ENCODE results near the gene ATP6V1G2.

ATP6V1G2 gene

DNA sequence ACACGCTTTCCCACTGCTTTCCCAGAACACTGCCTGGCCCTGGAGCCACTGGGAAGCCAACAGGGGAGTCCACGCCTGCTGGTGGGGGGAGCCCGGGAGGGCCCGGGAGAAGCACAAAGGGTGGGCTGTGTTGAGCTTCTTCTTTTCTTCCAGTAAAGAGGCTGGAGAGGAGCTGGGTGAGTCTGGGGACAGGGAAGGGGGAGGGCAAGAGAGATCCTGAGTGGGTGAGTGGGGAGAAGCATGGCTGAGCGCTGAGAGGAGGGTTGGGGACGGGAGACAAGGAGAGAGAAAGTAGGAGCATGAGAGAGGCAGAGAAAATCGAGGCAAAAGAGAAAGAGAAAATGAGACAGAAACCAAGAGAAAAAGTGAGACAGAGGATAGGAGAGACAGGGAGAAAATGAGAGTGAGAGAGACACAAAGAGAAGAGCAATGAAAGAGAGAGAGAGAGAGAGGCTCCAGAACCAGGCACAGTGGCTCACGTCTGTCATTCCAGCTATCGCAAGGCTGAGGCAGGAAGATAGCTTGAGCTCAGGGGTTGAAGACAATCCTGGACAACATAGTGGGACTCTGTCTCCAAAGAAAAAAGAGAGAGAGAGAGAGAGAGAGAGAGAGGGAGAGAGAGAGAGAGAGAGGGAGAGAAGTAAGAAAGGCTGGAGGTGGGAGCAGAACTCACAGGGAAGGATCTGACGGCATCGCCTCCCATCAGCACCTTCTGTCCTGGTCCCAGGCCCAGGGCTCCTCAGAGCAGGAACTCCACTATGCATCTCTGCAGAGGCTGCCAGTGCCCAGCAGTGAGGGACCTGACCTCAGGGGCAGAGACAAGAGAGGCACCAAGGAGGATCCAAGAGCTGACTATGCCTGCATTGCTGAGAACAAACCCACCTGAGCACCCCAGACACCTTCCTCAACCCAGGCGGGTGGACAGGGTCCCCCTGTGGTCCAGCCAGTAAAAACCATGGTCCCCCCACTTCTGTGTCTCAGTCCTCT is 41.7 kb upstream of the ATP6V1G2 start:
- Histone ChIP-seq H3K27me3 (ENCODE audit: insufficient read depth, poor library complexity, severe bottlenecking) (no peaks in the 10 kb centered on the region), H3K27ac (replicated peaks) (peak overlapping the region; percentile 98), H3K4me3 (replicated peaks; ENCODE audit: insufficient read depth, low read length) (peak overlapping the region; percentile 60)
- DNase-seq (ENCODE audit: low read depth in 1 of 2, low spot score in 1 of 2): peak in 1 of 2 experiments; percentile 32
- peak; percentile 10; the same call in 1 of the 2 replicates for TF ChIP-seq POLR2AphosphoS5 (IDR thresholded peaks at IDR 0.05; ENCODE audit: low read depth)
- TF ChIP-seq, protein P1, sequence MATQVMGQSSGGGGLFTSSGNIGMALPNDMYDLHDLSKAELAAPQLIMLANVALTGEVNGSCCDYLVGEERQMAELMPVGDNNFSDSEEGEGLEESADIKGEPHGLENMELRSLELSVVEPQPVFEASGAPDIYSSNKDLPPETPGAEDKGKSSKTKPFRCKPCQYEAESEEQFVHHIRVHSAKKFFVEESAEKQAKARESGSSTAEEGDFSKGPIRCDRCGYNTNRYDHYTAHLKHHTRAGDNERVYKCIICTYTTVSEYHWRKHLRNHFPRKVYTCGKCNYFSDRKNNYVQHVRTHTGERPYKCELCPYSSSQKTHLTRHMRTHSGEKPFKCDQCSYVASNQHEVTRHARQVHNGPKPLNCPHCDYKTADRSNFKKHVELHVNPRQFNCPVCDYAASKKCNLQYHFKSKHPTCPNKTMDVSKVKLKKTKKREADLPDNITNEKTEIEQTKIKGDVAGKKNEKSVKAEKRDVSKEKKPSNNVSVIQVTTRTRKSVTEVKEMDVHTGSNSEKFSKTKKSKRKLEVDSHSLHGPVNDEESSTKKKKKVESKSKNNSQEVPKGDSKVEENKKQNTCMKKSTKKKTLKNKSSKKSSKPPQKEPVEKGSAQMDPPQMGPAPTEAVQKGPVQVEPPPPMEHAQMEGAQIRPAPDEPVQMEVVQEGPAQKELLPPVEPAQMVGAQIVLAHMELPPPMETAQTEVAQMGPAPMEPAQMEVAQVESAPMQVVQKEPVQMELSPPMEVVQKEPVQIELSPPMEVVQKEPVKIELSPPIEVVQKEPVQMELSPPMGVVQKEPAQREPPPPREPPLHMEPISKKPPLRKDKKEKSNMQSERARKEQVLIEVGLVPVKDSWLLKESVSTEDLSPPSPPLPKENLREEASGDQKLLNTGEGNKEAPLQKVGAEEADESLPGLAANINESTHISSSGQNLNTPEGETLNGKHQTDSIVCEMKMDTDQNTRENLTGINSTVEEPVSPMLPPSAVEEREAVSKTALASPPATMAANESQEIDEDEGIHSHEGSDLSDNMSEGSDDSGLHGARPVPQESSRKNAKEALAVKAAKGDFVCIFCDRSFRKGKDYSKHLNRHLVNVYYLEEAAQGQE (IDR thresholded peaks at IDR 0.05; ENCODE audit: insufficient replicate concordance, low read depth): no peak

DNA sequence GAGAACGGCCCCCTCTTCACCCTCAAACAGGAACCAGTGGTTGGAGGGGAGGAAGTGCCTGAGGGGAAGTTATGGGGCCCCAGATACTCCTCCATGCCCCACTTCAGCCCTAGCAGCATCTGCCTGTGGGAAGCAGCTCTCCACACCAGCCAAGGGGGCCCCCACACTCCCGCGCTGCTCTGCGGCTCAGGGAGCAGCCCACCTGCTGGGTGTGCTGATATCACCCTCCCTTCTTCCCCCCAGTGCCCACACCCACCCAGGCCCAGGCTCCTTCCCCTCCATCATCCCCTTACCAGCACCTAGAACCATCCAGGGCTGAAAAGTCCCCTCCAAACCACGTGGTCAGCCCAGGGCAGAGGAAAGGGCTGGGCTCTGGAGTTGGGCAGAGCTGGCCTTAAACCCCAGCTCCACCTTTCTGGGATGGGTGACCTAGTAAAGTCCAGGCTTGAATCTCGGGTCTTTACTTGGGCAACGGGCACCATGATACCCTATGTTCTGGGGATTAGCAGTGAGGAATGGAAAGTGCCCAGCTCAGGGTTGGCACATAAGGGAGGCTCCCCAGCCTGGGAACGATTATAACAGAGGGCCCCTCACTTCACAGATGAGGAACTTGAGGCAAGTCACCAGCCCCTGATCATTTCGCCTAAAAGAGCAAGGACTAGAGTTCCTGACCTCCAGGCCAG is 40.3 kb upstream of the ATP6V1G2 start:
- H3K27ac ChIP-seq (replicated peaks): peak overlapping the region; percentile 98
- peak overlapping the region; percentile 60 for H3K4me3 ChIP-seq (replicated peaks; ENCODE audit: insufficient read depth, low read length)
- TF ChIP-seq SPI1 (IDR thresholded peaks at IDR 0.05; ENCODE audit: borderline replicate concordance, low read depth): peak; percentile 99
- TF ChIP-seq, protein P2, sequence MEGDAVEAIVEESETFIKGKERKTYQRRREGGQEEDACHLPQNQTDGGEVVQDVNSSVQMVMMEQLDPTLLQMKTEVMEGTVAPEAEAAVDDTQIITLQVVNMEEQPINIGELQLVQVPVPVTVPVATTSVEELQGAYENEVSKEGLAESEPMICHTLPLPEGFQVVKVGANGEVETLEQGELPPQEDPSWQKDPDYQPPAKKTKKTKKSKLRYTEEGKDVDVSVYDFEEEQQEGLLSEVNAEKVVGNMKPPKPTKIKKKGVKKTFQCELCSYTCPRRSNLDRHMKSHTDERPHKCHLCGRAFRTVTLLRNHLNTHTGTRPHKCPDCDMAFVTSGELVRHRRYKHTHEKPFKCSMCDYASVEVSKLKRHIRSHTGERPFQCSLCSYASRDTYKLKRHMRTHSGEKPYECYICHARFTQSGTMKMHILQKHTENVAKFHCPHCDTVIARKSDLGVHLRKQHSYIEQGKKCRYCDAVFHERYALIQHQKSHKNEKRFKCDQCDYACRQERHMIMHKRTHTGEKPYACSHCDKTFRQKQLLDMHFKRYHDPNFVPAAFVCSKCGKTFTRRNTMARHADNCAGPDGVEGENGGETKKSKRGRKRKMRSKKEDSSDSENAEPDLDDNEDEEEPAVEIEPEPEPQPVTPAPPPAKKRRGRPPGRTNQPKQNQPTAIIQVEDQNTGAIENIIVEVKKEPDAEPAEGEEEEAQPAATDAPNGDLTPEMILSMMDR (IDR thresholded peaks at IDR 0.05; ENCODE audit: insufficient read depth, low read length): no peak
- TF ChIP-seq POLR2AphosphoS5 (IDR thresholded peaks at IDR 0.05; ENCODE audit: low read depth): peak; percentile 92
- TF ChIP-seq, protein P1 (IDR thresholded peaks at IDR 0.05; ENCODE audit: insufficient replicate concordance, low read depth): peak; percentile 28
- peak; percentile 71 for TF ChIP-seq GABPA (IDR thresholded peaks at IDR 0.05; ENCODE audit: low read depth)
- DNase-seq (ENCODE audit: low read depth in 1 of 2, low spot score in 1 of 2): peak; percentile 95 to 97
- H3K27me3 ChIP-seq (ENCODE audit: insufficient read depth, poor library complexity, severe bottlenecking): no peaks in the 10 kb centered on the region

DNA sequence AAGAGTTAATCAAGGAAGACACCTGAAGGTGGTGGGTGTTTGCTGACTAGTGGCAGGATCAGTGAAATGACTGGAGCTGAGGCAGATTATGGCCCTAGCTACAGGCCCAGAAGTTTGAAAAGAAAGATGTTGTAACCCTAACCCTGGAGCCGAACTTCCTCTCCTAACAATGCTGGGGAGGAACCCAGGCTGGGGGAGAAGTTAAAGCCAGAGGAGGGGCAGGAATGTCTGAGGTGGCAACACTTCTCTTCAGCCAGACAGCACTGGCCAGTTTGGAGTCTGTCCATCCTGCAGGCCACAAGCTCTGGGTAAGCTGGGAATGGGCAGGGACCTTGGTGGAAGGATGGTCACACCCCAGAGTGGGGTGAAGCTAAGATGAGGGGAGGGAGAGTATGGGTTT is 39.6 kb upstream of the ATP6V1G2 start, which contains the start of gene LST1:
TSS of gene LST1 (plus strand) at position 270 of the 400 bp plus-strand sequence. CDS start 1,023 bp downstream, outside the sequence.
- Histone ChIP-seq H3K27me3 (ENCODE audit: insufficient read depth, poor library complexity, severe bottlenecking) (no peaks in the 10 kb centered on the region), H3K4me3 (replicated peaks; ENCODE audit: insufficient read depth, low read length) (peak within 1 kb of the TSS; percentile 60), H3K27ac (replicated peaks) (peak within 1 kb of the TSS; percentile 98)
- TF ChIP-seq, protein P2 (IDR thresholded peaks at IDR 0.05; ENCODE audit: insufficient read depth, low read length): no peak
- TF ChIP-seq POLR2AphosphoS5 (IDR thresholded peaks at IDR 0.05; ENCODE audit: low read depth) (no peak), GABPA (IDR thresholded peaks at IDR 0.05; ENCODE audit: low read depth) (no peak), SPI1 (IDR thresholded peaks at IDR 0.05; ENCODE audit: borderline replicate concordance, low read depth) (peak; percentile 97)
- TF ChIP-seq, protein P1 (IDR thresholded peaks at IDR 0.05; ENCODE audit: insufficient replicate concordance, low read depth): no peak
- DNase-seq (ENCODE audit: low read depth in 1 of 2, low spot score in 1 of 2): peak; percentile 94 to 97
